Cardiac muscle cell (in vitro differentiated cells and primary cell): ENCODE results near the gene RAB37. TPM values are rescaled to one million over a fixed set of nuclear protein-coding genes. Genes with fewer than 3 reads are reported as not detected.
A peak's percentile ranks its signal among the peaks of the same experiment; 100 is the strongest.

Experiments used
- DNase-seq, 2 donors: peaks; one replicate each; pipeline versions ENCODE4 v3.0.0 to v3.0.0-alpha.2; 2010 to 2017; ENCODE audit warnings: low read depth in 1 of 2, low spot score in 1 of 2
- H3K27ac ChIP-seq: fragments of 200-600 bp; sonication (generic); 2 replicates; pipeline ENCODE4 v1.5.1; 2016
- H3K27me3 ChIP-seq: fragments of 200-600 bp; sonication (generic); 2 replicates; pipeline ENCODE4 v1.6.0; 2016; ENCODE audit warnings: control low read depth
- H3K36me3 ChIP-seq: fragments of 200-600 bp; sonication (generic); 2 replicates; pipeline ENCODE4 v1.5.1; 2016; ENCODE audit warnings: control low read depth
- H3K4me1 ChIP-seq: fragments of 200-600 bp; sonication (generic); 2 replicates; pipeline ENCODE4 v1.8.1; 2017; ENCODE audit warnings: low read depth, mild to moderate bottlenecking, mixed run types
- H3K4me3 ChIP-seq: fragments of 200-600 bp; sonication (generic); 2 replicates; pipeline ENCODE4 v1.5.1; 2016; ENCODE audit warnings: mild to moderate bottlenecking
- H3K9me3 ChIP-seq: fragments of 200-600 bp; sonication (generic); 2 replicates; pipeline ENCODE4 v1.5.1; 2017; ENCODE audit warnings: low read depth, mild to moderate bottlenecking, control low read depth
- polyA plus RNA-seq: library from polyadenylated mRNA; unstranded; fragments of >200 nt; fragmentation: Nextera tagmentation; extraction: Ambion mirVana; gene quantifications from 2 replicates; pipeline ENCODE4 v1.2.1, GENCODE V29; 2016
- total RNA-seq: library from RNA; depleted of rRNA; stranded (reverse); fragments of >200 nt; gene quantifications from 2 replicates; pipeline ENCODE4 v1.2.3, GENCODE V29; 2016
- TF ChIP-seq, protein P1 (sequence below): IDR thresholded peaks from 2 replicates; pipeline ENCODE4 v1.5.1; 2012; ENCODE audit warnings: low read depth, mild to moderate bottlenecking, low read length

RAB37 gene
- total and polyA plus RNA-seq, 2 experiments from 2014 or later = 3.4 to 4.9 TPM

DNA sequence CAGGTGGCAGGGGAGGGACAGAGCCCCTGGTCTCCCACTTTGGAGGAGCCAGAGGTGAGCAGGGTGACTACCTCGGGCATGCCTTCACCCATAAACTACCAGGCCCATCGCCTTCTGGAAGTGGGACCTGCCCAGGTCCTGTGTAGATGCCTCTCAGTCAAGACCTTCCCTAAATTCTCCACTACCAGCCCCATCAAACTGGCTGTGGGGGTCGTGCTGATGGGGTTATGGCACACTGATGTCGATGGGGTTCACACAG, 5.8 kb upstream of the RAB37 start:
- TF ChIP-seq, protein P1, sequence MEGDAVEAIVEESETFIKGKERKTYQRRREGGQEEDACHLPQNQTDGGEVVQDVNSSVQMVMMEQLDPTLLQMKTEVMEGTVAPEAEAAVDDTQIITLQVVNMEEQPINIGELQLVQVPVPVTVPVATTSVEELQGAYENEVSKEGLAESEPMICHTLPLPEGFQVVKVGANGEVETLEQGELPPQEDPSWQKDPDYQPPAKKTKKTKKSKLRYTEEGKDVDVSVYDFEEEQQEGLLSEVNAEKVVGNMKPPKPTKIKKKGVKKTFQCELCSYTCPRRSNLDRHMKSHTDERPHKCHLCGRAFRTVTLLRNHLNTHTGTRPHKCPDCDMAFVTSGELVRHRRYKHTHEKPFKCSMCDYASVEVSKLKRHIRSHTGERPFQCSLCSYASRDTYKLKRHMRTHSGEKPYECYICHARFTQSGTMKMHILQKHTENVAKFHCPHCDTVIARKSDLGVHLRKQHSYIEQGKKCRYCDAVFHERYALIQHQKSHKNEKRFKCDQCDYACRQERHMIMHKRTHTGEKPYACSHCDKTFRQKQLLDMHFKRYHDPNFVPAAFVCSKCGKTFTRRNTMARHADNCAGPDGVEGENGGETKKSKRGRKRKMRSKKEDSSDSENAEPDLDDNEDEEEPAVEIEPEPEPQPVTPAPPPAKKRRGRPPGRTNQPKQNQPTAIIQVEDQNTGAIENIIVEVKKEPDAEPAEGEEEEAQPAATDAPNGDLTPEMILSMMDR = no peak
- H3K4me1 ChIP-seq = no peaks in the 10 kb centered on the region
- H3K36me3 ChIP-seq = no peaks in the 10 kb centered on the region
- peaks cover 23% of the 10 kb centered on the region for H3K27me3 ChIP-seq
- H3K9me3 ChIP-seq = no peaks in the 10 kb centered on the region
- no peak for DNase-seq
- no peak overlapping the region for H3K27ac ChIP-seq
- no peak overlapping the region for H3K4me3 ChIP-seq

GRCh38 chr17:74732042-74732867, 4.8 kb upstream of the RAB37 start:
- no peaks in the 10 kb centered on the region for H3K4me1 ChIP-seq
- H3K27me3 ChIP-seq = peaks cover 33% of the 10 kb centered on the region
- no peak for DNase-seq
- H3K36me3 ChIP-seq = no peaks in the 10 kb centered on the region
- H3K4me3 ChIP-seq = no peak overlapping the region
- TF ChIP-seq, protein P1 = no peak
- no peaks in the 10 kb centered on the region for H3K9me3 ChIP-seq
- no peak overlapping the region for H3K27ac ChIP-seq

- H3K27me3 ChIP-seq = peaks cover 46% of the 10 kb centered on the region
- H3K36me3 ChIP-seq = no peaks in the 10 kb centered on the region
- no peak overlapping the region for H3K27ac ChIP-seq
- no peaks in the 10 kb centered on the region for H3K4me1 ChIP-seq
- H3K9me3 ChIP-seq = no peaks in the 10 kb centered on the region
- no peak for DNase-seq
- H3K4me3 ChIP-seq = no peak overlapping the region
- TF ChIP-seq, protein P1 = no peak
These were observed 3.5 kb upstream of the RAB37 start for GRCh38 chr17:74733365-74734122.

DNA sequence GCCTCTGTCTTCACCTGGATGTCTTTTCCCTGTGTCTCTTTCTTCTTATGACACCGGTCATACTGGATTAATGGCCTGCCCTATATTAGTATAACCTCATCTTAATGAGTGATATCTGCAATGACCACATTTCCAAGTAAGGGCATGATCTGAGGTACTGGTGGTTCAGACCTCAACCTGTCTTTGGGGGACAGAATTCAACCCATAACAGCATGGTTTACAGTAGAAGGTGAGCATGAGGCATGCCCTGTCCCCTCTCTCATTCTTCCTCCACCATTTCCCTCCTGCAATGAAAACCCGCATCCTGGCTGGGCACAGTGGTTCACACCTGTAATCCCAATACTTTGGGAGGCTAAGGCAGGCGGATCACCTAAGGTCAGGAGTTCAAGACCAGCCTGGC, 2.8 kb upstream of the RAB37 start:
- no peak for DNase-seq
- Histone ChIP-seq H3K9me3 (no peaks in the 10 kb centered on the region), H3K4me3 (no peak overlapping the region), H3K27ac (no peak overlapping the region), H3K27me3 (peaks cover 49% of the 10 kb centered on the region), H3K36me3 (no peaks in the 10 kb centered on the region), H3K4me1 (no peaks in the 10 kb centered on the region)
- TF ChIP-seq, protein P1 = no peak

DNA sequence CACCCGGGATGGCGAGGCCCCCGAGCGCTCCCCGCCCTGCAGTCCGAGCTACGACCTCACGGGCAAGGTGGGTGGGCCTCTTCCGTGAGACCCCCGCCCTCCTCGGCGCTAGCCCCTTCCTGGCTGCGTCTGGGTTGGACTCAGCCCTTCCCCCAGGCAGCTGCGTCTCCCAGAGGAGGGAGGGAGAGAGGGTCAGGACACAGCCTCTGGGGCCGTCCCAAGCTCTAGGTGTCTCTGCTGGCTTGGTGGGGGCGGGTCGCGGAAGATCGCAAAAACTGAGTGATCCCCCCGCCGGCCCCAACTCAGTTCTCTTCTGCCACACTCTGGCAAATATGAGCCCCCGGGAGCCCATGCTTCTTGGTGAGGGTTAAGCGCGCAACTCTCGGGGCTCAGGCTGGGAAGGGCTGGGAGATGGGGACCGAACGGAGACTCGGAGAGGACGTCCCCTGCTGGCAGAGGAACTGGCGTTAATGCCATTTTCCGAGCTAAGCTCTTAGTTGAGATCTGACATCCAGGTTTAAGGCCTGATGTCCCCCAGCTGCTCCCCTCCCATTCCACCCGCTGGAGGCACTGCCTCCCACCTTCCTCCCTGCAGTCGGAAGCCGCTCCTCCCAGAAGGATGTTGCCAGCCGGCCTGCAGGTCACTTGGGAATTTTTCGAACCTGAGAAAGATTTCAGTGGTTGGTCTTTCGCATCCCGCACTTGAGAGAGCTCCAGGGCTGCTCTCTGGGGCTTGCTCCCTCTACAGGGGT, 419 bp downstream of the RAB37 start:
- Histone ChIP-seq H3K27me3 (peaks cover 49% of the 10 kb centered on the region), H3K9me3 (no peaks in the 10 kb centered on the region), H3K36me3 (no peaks in the 10 kb centered on the region), H3K27ac (no peak overlapping the region), H3K4me1 (no peaks in the 10 kb centered on the region), H3K4me3 (peak overlapping the region; percentile 14)
- TF ChIP-seq, protein P1 = peak; percentile 54
- DNase-seq = peak; percentile 51 to 55
